SK-N-SH treated with all-trans-retinoic acid at 6 μM for 48 hours (cell line): ENCODE results near the gene CFAP70.

ENCODE experiments used
- BACH2 ChIP-seq: fragments of 250-450 bp; sonication (Bioruptor Pico); IDR thresholded peaks from 2 replicates; pipeline ENCODE4 v1.9.0; 2021; ENCODE audit warnings: mild to moderate bottlenecking, borderline replicate concordance
- GLIS3 ChIP-seq: fragments of 250-450 bp; sonication (Bioruptor Pico); IDR thresholded peaks from 2 replicates; pipeline ENCODE4 v1.5.0; 2020; ENCODE audit warnings: mild to moderate bottlenecking, moderate library complexity
- ISL1 ChIP-seq: fragments of 250-450 bp; sonication (Bioruptor Pico); IDR thresholded peaks from 2 replicates; pipeline ENCODE4 v2.1.2; 2022; ENCODE audit warnings: mild to moderate bottlenecking, moderate library complexity
- RARB ChIP-seq: fragments of 250-450 bp; sonication (Bioruptor Pico); IDR thresholded peaks from 2 replicates; pipeline ENCODE4 v1.8.0; 2021; ENCODE audit warnings: mild to moderate bottlenecking, moderate library complexity
- TCF4 ChIP-seq: fragments of 250-450 bp; sonication (Bioruptor Pico); IDR thresholded peaks from 2 replicates; pipeline ENCODE4 v1.8.0; 2021; ENCODE audit warnings: mild to moderate bottlenecking, moderate library complexity, borderline replicate concordance
- ZC3H10 ChIP-seq: fragments of 250-450 bp; sonication (Bioruptor Pico); IDR thresholded peaks from 2 replicates; pipeline ENCODE4 v1.5.1; 2021; ENCODE audit warnings: mild to moderate bottlenecking, moderate library complexity
- ZFP3 ChIP-seq: fragments of 250-450 bp; sonication (Bioruptor Pico); IDR thresholded peaks from 2 replicates; pipeline ENCODE4 v1.5.0; 2020; ENCODE audit warnings: mild to moderate bottlenecking, moderate library complexity
- ZNF565 ChIP-seq: fragments of 450-650 bp; formaldehyde crosslinking; conservative IDR thresholded peaks from 2 replicates; pipeline ENCODE4 v1.5.0; 2020; ENCODE audit warnings: low read depth, mild to moderate bottlenecking, moderate library complexity
- ZNF8 ChIP-seq: fragments of 450-650 bp; formaldehyde crosslinking; IDR thresholded peaks from 2 replicates; pipeline ENCODE4 v1.5.0; 2020; ENCODE audit warnings: mild to moderate bottlenecking, moderate library complexity
- TF ChIP-seq, protein P1 (sequence below): fragments of 250-450 bp; sonication (Bioruptor Pico); IDR thresholded peaks from 2 replicates; pipeline ENCODE4 v1.8.0; 2020; ENCODE audit warnings: mild to moderate bottlenecking, moderate library complexity, borderline replicate concordance
- TF ChIP-seq, protein P2 (sequence below): fragments of 250-450 bp; sonication (Bioruptor Pico); IDR thresholded peaks from 2 replicates; pipeline ENCODE4 v1.5.1; 2020; ENCODE audit warnings: low read depth, mild to moderate bottlenecking, moderate library complexity

DNA sequence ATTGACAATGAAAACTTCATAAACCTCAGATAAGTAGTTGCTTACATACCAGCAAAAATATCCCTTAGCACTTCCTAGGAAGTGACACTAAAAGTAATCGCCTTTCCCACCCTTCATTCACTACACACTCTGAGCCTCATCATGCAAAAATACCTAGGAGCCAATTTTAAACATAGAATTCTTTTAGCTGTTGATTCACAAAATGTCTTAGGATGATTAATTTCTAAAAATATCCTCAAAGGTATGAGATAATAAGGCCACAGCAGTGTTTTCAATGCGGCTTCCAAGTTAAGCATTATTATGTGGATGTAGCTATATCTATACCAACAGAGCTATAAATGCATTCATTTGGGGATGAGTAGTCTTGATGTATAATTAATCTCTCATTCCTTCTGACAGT is 124.8 kb downstream of the CFAP70 start:
- TF ChIP-seq ZNF565: no peak
- TF ChIP-seq TCF4 (CRISPR knock-in tag): no peak
- no peak for TF ChIP-seq BACH2 (CRISPR knock-in tag)
- TF ChIP-seq, protein P1, sequence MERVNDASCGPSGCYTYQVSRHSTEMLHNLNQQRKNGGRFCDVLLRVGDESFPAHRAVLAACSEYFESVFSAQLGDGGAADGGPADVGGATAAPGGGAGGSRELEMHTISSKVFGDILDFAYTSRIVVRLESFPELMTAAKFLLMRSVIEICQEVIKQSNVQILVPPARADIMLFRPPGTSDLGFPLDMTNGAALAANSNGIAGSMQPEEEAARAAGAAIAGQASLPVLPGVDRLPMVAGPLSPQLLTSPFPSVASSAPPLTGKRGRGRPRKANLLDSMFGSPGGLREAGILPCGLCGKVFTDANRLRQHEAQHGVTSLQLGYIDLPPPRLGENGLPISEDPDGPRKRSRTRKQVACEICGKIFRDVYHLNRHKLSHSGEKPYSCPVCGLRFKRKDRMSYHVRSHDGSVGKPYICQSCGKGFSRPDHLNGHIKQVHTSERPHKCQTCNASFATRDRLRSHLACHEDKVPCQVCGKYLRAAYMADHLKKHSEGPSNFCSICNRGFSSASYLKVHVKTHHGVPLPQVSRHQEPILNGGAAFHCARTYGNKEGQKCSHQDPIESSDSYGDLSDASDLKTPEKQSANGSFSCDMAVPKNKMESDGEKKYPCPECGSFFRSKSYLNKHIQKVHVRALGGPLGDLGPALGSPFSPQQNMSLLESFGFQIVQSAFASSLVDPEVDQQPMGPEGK: no peak
- no peak for TF ChIP-seq ZFP3 (CRISPR knock-in tag)
- no peak for TF ChIP-seq RARB (CRISPR knock-in tag)
- no peak for TF ChIP-seq GLIS3 (CRISPR knock-in tag)
- TF ChIP-seq ZNF8 (CRISPR knock-in tag): no peak
- no peak for TF ChIP-seq ZC3H10 (CRISPR knock-in tag)
- TF ChIP-seq, protein P2, sequence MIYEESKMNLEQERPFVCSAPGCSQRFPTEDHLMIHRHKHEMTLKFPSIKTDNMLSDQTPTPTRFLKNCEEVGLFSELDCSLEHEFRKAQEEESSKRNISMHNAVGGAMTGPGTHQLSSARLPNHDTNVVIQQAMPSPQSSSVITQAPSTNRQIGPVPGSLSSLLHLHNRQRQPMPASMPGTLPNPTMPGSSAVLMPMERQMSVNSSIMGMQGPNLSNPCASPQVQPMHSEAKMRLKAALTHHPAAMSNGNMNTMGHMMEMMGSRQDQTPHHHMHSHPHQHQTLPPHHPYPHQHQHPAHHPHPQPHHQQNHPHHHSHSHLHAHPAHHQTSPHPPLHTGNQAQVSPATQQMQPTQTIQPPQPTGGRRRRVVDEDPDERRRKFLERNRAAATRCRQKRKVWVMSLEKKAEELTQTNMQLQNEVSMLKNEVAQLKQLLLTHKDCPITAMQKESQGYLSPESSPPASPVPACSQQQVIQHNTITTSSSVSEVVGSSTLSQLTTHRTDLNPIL (CRISPR knock-in tag): no peak
- no peak for TF ChIP-seq ISL1
